ENCODE data around the gene WDR88.

DNA sequence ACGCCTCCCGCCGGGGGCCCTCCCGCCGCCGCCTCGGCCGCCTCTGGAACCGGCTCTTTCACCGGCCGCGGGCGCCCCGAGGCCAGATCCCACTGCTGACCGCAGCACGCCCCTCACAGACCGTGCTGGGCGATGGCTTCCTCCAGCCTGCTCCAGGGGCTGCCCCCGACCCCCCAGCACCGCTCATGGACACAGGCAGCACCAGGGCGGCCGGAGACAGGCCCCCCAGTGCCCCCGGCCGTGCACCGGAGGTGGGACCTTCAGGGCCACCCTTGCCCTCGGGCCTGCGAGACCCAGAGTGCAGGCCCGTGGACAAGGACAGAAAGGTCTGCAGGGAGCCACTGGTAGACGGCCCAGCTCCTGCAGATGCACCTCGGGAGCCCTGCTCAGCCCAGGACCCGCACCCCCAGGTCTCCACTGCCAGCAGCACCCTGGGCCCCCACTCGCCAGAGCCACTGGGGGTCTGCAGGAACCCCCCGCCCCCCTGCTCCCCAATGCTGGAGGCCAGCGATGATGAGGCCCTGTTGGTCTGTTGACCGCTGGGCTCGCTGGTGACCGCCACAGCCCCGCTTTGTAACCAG, 75.2 kb downstream of the WDR88 start:
- TF ChIP-seq, protein P1, sequence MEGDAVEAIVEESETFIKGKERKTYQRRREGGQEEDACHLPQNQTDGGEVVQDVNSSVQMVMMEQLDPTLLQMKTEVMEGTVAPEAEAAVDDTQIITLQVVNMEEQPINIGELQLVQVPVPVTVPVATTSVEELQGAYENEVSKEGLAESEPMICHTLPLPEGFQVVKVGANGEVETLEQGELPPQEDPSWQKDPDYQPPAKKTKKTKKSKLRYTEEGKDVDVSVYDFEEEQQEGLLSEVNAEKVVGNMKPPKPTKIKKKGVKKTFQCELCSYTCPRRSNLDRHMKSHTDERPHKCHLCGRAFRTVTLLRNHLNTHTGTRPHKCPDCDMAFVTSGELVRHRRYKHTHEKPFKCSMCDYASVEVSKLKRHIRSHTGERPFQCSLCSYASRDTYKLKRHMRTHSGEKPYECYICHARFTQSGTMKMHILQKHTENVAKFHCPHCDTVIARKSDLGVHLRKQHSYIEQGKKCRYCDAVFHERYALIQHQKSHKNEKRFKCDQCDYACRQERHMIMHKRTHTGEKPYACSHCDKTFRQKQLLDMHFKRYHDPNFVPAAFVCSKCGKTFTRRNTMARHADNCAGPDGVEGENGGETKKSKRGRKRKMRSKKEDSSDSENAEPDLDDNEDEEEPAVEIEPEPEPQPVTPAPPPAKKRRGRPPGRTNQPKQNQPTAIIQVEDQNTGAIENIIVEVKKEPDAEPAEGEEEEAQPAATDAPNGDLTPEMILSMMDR (IDR thresholded peaks at IDR 0.05): no peak
- TF ChIP-seq POLR2A (IDR thresholded peaks at IDR 0.05): no peak
